Right lobe of liver (tissue), 6 donors: Measurements from ENCODE around the gene TTC29. TPM values are rescaled to one million over a fixed set of nuclear protein-coding genes. Genes with fewer than 3 reads are reported as not detected.
"Not testable (repeated sequence)": the region's sequence is repeated elsewhere in the genome, so short reads cannot be mapped to it uniquely, and the experiment has no call there.

Source experiments
- ATAC-seq, 4 donors: fragments of 200-7000 bp; cut with Tn5 transposase; one replicate each; pipeline ENCODE4 v1.9.1; 2020; ENCODE audit warnings: mild to moderate bottlenecking in 4 of 4, moderate library complexity in 4 of 4
- DNase-seq, 3 donors: peaks; one replicate each; pipeline ENCODE4 v3.0.0-alpha.2; 2020
- H3K27ac ChIP-seq, 3 donors: fragments of 200-600 bp; one replicate each; pipeline ENCODE4 v1.8.0; 2022
- H3K27me3 ChIP-seq, 2 donors: fragments of 200-600 bp; one replicate each; pipeline ENCODE4 v1.8.0; 2022
- H3K36me3 ChIP-seq, 4 donors: fragments of 200-600 bp; sonication (generic) in 1 of 4; one replicate each; pipeline versions ENCODE4 v1.5.1 to v1.8.0; 2017 to 2022; ENCODE audit warnings: control low read depth in 1 of 4
- H3K4me1 ChIP-seq, 4 donors: fragments of 200-600 bp; sonication (generic) in 1 of 4; one replicate each; pipeline versions ENCODE4 v1.5.1 to v1.8.0; 2017 to 2022; ENCODE audit warnings: control low read depth in 1 of 4
- H3K4me3 ChIP-seq, 3 donors: fragments of 200-600 bp; one replicate each; pipeline ENCODE4 v1.8.0; 2022
- H3K9me3 ChIP-seq, 4 donors: fragments of 200-600 bp; sonication (generic) in 1 of 4; one replicate each; pipeline versions ENCODE4 v1.5.1 to v1.8.0; 2017 to 2022; ENCODE audit warnings: control low read depth in 1 of 4
- POLR2A ChIP-seq: fragments of 450-650 bp; IDR thresholded peaks from one replicate; pipeline ENCODE4 v1.6.1; 2017; ENCODE audit warnings: antibody characterized with exemption, mild to moderate bottlenecking
- WGBS: methylation state at CpG from one replicate; pipeline ENCODE4 v1.1.6; 2018; ENCODE audit warnings: low coverage, low lambda C conversion rate; ENCODE audit not compliant: insufficient coverage; ENCODE audit errors: missing lambda C conversion rate; 5-methylcytosine and 5-hydroxymethylcytosine counted together
- intact Hi-C, 2 donors: fragments of 100-400 bp; cut with DNase I; formaldehyde crosslinking; loops; one replicate each; pipeline versions ENCODE4 v1.11.2 to v1.14.1; 2022
- total RNA-seq, 6 experiments: library from RNA; depleted of rRNA in 2 of 6; stranded (reverse); fragments of >200 nt in 2 of 6; fragmentation: NEBNext Ultra II Directional in 3 of 6; extraction: Animal tissue kit (Norgen Biotek cat#: 25700) in 3 of 6; gene quantifications; one replicate each; pipeline versions ENCODE4 v1.1.0 to v1.2.4, GENCODE V29; 2016 to 2023
- TF ChIP-seq, protein P1 (sequence below), 4 donors: fragments of 200-600 bp in 3 of 4; fragments of 450-650 bp in 1 of 4; IDR thresholded peaks; one replicate each; pipeline versions ENCODE4 v1.5.1 to v1.8.0; 2016 to 2022; ENCODE audit warnings: antibody characterized with exemption in 4 of 4, mild to moderate bottlenecking in 2 of 4
- donor health status: DM: no; HTN: yes; CAD: no.
- donor health status: DM: no; HTN: no; CAD: no.
- donor health status: DM: no; HTN: no; CAD: no.
- donor health status: DM: no; HTN: yes; CAD: no.
- donor health status: DM: no; HTN: yes; CAD: no.

Gene TTC29
- total RNA-seq, 6 experiments from 2014 or later, result not detected

DNA sequence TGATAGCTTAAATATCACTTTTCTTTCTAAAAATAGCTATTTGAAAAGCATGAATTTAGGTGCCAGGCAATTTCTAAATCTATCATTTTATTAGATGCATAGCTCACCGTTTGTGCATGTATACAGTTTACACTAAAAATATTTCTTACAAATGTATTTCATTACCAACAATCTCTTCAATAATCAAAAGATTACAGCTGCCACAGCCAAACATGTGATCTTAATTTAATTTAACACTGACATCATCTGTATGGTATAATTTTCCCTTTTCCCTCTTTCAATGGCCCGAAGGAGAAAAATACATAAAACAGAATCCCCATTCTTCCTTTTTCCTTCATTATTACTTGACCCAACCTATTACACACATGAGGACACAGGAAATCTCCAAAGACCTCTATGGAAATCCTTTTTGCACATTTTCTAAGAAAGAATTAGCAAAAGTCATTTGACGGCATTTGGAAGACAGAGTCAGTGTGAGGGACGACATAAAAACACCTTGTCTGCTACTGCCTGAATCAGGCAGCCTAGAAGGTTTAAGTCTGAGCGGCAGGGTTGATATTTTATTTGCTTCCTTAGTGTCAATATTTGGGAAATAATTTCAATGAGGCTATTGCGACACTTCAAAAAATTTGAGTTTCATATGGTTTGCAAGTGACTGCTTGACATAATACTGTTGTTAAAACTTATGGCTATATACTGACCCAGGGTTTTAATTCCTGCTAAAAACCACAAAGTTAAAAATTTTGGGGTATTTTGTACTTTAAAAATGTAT lies 111.2 kb downstream of the TTC29 start:
- Histone ChIP-seq H3K4me1 (no peaks in the 10 kb centered on the region), H3K4me3 (no peak overlapping the region), H3K9me3 (no peaks in the 10 kb centered on the region), H3K27ac (no peak overlapping the region), H3K36me3 (no peaks in the 10 kb centered on the region), H3K27me3 (no peaks in the 10 kb centered on the region)
- DNase-seq (no peak), ATAC-seq (no peak)
- no peak for TF ChIP-seq POLR2A
- TF ChIP-seq, protein P1, sequence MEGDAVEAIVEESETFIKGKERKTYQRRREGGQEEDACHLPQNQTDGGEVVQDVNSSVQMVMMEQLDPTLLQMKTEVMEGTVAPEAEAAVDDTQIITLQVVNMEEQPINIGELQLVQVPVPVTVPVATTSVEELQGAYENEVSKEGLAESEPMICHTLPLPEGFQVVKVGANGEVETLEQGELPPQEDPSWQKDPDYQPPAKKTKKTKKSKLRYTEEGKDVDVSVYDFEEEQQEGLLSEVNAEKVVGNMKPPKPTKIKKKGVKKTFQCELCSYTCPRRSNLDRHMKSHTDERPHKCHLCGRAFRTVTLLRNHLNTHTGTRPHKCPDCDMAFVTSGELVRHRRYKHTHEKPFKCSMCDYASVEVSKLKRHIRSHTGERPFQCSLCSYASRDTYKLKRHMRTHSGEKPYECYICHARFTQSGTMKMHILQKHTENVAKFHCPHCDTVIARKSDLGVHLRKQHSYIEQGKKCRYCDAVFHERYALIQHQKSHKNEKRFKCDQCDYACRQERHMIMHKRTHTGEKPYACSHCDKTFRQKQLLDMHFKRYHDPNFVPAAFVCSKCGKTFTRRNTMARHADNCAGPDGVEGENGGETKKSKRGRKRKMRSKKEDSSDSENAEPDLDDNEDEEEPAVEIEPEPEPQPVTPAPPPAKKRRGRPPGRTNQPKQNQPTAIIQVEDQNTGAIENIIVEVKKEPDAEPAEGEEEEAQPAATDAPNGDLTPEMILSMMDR (IDR thresholded peaks at IDR 0.05), result no peak
- intact Hi-C loops, result no loop called here
- WGBS, result 55% methylated on average over 6 of the region's 6 CpGs

DNA sequence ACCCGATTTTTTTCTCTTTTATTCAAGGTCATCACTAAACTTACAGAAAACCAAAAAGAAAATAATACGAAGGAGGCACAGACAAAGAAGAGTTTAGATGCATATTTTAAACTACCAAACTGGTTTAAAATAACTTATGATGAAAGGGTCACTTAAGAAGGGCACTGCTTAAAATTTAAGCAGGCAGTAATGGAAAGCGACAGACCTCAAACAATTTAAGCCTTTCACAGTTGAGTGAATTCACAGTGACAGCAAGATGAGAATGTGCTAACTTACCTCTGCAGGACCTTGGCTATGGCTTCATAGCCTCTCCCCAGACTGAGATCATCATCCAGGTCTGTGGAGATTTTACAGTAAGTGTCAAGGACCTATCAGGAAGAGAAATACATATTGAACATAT lies 112.1 kb downstream of the TTC29 start:
- Histone ChIP-seq H3K36me3 (no peaks in the 10 kb centered on the region), H3K4me1 (no peaks in the 10 kb centered on the region), H3K27me3 (no peaks in the 10 kb centered on the region), H3K27ac (no peak overlapping the region), H3K9me3 (no peaks in the 10 kb centered on the region), H3K4me3 (no peak overlapping the region)
- DNase-seq (no peak), ATAC-seq (no peak)
- TF ChIP-seq, protein P1 (IDR thresholded peaks at IDR 0.05), result no peak
- no peak for TF ChIP-seq POLR2A
- WGBS, result 63% methylated on average over 3 of the region's 3 CpGs
- intact Hi-C loops, result no loop called here

GRCh38 chr4:146822980-146823379 lies 122.7 kb downstream of the TTC29 start:
- H3K36me3 ChIP-seq, ATAC-seq, DNase-seq, intact Hi-C loops, H3K9me3 ChIP-seq, H3K4me1 ChIP-seq, H3K4me3 ChIP-seq, H3K27me3 ChIP-seq, H3K27ac ChIP-seq: not testable (repeated sequence)
- 79% methylated on average over 1 of the region's 1 CpG for WGBS

- Histone ChIP-seq H3K4me1 (no peaks in the 10 kb centered on the region), H3K36me3 (no peaks in the 10 kb centered on the region), H3K4me3 (no peak overlapping the region), H3K27me3 (no peaks in the 10 kb centered on the region), H3K27ac (no peak overlapping the region), H3K9me3 (no peaks in the 10 kb centered on the region)
- WGBS, result 47% methylated on average over 4 of the region's 5 CpGs
- no peak for TF ChIP-seq POLR2A
- TF ChIP-seq, protein P1 (IDR thresholded peaks at IDR 0.05), result no peak
- intact Hi-C loops, result no loop called here
- ATAC-seq (no peak), DNase-seq (no peak)
Observed at GRCh38 chr4:146814750-146815149, 130.9 kb downstream of the TTC29 start.

GRCh38 chr4:146795711-146796110 lies 150.0 kb downstream of the TTC29 start:
- no peaks in the 10 kb centered on the region for H3K36me3 ChIP-seq
- 15% methylated on average over 2 of the region's 2 CpGs for WGBS
- H3K27me3 ChIP-seq, result no peaks in the 10 kb centered on the region
- ATAC-seq, result no peak
- DNase-seq, result no peak
- H3K4me3 ChIP-seq, result no peak overlapping the region
- H3K4me1 ChIP-seq, result no peaks in the 10 kb centered on the region
- intact Hi-C loops, result no loop called here
- H3K27ac ChIP-seq, result no peak overlapping the region
- TF ChIP-seq POLR2A, result no peak
- TF ChIP-seq, protein P1 (IDR thresholded peaks at IDR 0.05), result no peak
- H3K9me3 ChIP-seq, result no peaks in the 10 kb centered on the region
